Cardiac fibroblast (primary cell): ENCODE results near the gene IL16.

ENCODE experiments used
- DNase-seq, 2 donors: peaks; one replicate each; pipeline versions ENCODE4 v3.0.0 to v3.0.0-alpha.2; 2010; ENCODE audit warnings: low read depth in 2 of 2
- H3K4me3 ChIP-seq, 2 donors: replicated peaks in 1 of 2; 1 replicate in 1 of 2; 2 replicates in 1 of 2; pipeline ENCODE4 v1.5.1; 2011; ENCODE audit warnings: low read depth in 2 of 2, low read length in 2 of 2, mild to moderate bottlenecking in 2 of 2, moderate library complexity in 1 of 2
- TF ChIP-seq, protein P1 (sequence below): IDR thresholded peaks from one replicate; pipeline ENCODE4 v1.5.1; 2011; ENCODE audit warnings: low read depth, mild to moderate bottlenecking, low read length, inconsistent platforms

IL16 gene

DNA sequence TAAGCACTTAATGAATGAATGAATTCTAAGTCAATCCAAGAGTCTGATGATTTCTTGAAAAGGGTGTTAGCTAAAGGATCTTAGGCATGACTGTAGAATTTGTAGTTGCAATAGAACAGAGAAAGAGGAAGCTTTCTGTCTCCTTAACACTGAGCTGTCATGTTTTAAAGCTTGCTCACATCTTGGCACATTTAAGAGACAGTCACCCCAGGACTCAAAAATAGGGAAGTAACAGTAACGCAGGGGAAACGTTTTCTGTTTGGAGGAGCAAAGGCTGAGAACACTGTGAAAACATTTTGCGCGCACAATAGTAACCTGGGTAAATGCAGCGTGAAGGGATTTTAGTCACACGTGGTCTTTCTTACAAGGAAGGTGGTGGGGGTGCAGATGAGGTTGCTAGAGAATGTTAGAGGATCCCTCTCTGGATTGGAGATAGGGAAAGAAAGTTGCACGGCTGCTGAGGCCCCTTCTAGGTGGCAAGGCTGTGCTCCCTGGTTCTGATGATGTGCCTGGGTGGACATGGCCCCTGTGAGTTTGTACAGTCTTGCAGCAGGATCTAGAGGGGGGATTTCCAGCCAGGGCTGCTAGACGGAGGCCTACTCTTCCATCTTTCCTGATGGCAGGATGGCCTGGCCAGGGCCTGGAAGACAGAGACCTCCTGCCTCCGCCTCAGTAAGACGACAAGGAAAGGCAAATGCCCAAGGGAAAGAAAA, 115.2 kb downstream of the IL16 start:
- no peak overlapping the region for H3K4me3 ChIP-seq
- DNase-seq, result peak in 1 of 2 donors; percentile 59
- TF ChIP-seq, protein P1, sequence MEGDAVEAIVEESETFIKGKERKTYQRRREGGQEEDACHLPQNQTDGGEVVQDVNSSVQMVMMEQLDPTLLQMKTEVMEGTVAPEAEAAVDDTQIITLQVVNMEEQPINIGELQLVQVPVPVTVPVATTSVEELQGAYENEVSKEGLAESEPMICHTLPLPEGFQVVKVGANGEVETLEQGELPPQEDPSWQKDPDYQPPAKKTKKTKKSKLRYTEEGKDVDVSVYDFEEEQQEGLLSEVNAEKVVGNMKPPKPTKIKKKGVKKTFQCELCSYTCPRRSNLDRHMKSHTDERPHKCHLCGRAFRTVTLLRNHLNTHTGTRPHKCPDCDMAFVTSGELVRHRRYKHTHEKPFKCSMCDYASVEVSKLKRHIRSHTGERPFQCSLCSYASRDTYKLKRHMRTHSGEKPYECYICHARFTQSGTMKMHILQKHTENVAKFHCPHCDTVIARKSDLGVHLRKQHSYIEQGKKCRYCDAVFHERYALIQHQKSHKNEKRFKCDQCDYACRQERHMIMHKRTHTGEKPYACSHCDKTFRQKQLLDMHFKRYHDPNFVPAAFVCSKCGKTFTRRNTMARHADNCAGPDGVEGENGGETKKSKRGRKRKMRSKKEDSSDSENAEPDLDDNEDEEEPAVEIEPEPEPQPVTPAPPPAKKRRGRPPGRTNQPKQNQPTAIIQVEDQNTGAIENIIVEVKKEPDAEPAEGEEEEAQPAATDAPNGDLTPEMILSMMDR, result no peak

DNA sequence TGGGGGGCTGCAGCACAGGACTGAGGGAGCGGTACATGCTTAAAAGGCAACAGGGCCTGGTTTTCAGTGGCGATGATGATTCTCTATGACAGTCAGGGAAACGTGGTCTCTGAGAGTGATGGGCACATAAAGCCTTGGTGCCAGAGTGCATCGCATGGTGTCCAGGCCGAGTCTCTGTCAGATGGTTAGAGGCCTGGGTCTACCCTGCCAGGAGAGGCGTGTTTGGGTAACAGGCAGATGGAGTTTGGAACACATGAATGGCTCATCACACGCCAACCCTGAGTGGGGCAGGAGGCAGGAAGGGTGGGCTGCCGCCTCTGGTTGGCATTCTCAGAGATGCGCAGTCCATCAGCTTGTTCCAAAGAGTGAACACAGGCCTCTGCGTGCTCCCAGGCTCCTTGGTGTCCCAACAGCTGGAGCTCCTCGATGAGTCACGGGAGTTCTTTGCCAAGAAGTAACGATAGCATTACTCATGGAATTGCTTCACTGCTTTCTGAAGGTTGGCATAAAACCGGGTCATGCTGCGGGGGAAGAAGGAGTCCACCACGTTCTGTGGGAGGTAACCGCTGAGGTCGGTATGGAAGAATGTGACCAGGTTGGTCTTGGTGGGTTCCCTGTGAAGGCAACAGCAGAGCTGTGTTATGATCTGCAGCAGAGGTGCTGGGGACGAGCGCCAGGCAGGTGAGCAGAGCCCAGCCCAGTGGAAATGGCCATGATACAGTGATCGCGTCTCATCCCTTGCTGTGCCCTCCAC, 116.3 kb downstream of the IL16 start:
- TF ChIP-seq, protein P1, result no peak
- peak; percentile 98 to 99 for DNase-seq
- H3K4me3 ChIP-seq, result no peak overlapping the region

DNA sequence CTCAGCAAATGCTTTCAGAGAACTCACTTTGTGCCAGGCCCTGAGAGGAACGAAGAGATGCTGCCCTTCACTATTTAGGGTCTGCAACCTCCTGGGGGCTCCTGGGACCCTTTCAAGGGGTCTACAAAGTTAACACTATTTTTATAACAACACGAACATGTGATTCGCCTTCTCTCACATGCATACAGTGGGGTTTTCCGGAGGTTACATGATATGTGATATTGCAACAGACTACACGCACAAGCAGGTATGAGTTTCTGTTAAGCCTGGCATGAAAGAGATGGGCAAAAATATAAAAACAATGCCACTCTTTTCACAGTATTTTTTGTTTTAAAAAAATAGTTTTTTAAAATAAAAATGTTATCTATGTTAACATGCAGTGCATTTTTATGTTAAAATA, 117.0 kb downstream of the IL16 start:
- DNase-seq, result no peak
- TF ChIP-seq, protein P1, result no peak
- H3K4me3 ChIP-seq, result no peak overlapping the region

DNA sequence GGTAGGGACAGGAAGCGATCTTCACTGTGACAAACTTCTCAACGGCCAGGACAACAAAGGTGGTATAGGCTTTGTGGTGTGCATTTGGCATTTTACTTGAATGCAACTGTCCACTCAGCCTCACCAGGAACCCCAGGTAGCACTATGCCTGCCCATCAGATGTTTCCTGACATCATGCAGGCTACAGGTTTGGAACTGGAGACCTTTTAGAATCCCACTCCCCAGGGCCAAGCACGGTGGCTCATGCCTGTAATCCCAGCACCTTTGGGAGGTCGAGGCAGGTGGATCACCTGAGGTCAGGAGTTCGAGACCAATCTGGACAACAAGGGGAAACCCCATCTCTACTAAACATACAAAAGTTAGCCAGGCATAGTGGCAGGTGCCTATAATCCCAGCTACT, 117.7 kb downstream of the IL16 start:
- TF ChIP-seq, protein P1, result no peak
- no peak overlapping the region for H3K4me3 ChIP-seq
- no peak for DNase-seq

DNA sequence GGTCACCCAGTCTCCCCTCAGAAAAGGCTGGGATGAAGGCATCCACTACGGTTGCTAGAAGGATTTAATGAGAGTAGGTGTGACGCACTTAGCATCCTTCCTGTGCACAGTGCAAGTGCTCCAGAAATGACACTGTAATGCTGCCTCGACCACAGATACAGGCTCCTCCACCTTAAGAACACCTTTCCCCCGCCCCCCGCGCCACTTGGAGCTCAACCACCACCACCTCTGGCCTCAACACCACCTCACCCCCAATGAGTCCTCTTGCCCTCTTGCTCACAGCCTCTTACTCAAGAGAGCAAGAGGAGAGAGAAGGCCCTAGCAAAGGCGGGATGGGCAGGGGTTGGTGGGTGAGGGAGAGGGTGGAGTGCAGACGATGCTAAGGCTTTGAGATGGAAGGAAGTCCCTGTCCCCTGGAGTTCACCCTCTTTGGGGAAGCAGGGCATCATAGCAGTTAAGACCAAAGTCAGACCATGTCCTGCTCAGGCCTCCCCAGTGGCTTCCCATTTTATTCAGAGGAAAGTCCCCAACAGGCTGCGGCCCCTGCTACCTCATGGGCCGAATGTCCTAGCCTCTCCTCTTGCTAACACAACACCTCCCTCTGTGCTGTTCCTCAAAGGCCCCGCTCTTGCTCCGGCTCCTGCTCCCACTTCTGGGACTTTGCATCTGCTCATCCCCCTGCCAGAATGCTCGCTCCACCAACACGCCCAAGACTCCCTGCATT, 118.9 kb downstream of the IL16 start:
- no peak overlapping the region for H3K4me3 ChIP-seq
- TF ChIP-seq, protein P1, result no peak
- DNase-seq, result no peak

DNA sequence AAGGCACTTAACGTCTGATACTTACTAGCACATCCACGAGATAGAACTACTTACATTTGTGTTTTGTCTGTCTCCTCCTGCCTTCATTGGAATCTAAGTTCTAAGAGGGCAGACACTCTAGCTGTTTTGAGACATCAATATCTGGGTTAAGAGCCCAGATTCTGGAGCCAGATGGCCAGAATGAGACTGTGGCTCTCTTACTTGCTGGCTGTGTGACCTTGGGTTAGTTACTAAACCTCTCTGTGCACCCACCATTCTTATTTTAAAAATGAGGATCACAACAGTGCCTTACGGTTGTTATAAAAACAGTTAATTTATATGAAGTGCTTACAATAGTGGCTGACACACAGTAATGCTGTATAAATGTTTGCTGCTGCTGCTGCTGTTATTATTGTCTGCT, 119.6 kb downstream of the IL16 start:
- DNase-seq, result no peak
- TF ChIP-seq, protein P1, result no peak
- H3K4me3 ChIP-seq, result no peak overlapping the region
